Gastroesophageal sphincter (tissue), 3 donors: Measurements from ENCODE around the gene TMOD2.

ENCODE experiments used
- CTCF ChIP-seq, 4 experiments: fragments of 200-600 bp in 2 of 4; fragments of 450-650 bp in 2 of 4; sonication (generic) in 1 of 4; IDR thresholded peaks; one replicate each; pipeline ENCODE4 v1.5.1; 2017 to 2019; ENCODE audit warnings: antibody characterized with exemption in 4 of 4, mild to moderate bottlenecking in 2 of 4, moderate library complexity in 2 of 4
- EP300 ChIP-seq: sonication (generic); formaldehyde crosslinking; IDR thresholded peaks from one replicate; pipeline ENCODE4 v1.6.1; 2017; ENCODE audit warnings: antibody characterized with exemption, mild to moderate bottlenecking
- POLR2A ChIP-seq, 2 donors: fragments of 450-650 bp; IDR thresholded peaks; one replicate each; pipeline ENCODE4 v1.6.1; 2017; ENCODE audit warnings: antibody characterized with exemption in 2 of 2, mild to moderate bottlenecking in 2 of 2, moderate library complexity in 1 of 2

- no peak for TF ChIP-seq POLR2A (IDR thresholded peaks at IDR 0.05)
- TF ChIP-seq CTCF (IDR thresholded peaks at IDR 0.05), result no peak
- TF ChIP-seq EP300, result no peak
Measured at GRCh38 chr15:51750792-51751696, at the start of gene TMOD2.
